Measurements from ENCODE around the gene C12orf57. TPM values are rescaled to one million over a fixed set of nuclear protein-coding genes. Genes with fewer than 3 reads are reported as not detected.

The C12orf57 gene
- polyA plus RNA-seq, 1 donor from 2014 or later: 500 TPM

DNA sequence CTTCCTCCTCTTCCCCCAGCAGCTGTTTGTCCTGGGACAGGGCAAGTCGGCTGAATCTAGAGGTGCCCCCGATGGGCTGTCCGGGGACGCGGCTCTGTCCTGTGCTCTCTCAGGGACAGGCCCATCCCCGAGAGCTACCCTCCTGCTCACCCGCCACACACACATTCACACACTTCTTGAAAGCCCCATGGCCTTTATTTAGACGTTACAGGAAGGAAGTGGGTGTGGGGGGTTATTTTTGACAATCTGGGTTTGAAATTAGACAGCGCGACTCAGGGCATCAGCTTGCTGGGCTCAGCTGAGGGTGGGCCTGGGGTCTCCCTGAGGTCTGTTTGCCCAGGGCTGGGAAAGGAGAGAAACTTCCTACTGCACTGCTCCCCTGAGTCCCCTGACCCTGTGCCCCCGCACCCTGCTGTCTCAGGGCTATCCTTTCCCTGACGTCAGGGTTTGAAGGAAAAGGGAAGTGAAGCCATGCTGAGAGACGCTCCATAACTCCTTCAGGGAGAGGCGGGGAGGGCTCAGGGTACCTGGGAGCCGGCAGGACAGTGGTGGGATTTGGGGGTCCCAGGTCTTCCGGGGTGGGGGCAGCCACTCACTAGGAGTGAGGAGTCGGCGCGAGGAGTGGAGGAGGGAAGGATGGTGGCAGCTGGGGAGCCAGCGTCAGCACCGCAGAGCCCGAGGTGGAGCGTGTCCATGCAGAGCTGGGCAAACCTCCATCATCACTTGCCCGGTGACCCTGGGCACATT, 15.4 kb downstream of the C12orf57 start:
- TF ChIP-seq, protein P1, sequence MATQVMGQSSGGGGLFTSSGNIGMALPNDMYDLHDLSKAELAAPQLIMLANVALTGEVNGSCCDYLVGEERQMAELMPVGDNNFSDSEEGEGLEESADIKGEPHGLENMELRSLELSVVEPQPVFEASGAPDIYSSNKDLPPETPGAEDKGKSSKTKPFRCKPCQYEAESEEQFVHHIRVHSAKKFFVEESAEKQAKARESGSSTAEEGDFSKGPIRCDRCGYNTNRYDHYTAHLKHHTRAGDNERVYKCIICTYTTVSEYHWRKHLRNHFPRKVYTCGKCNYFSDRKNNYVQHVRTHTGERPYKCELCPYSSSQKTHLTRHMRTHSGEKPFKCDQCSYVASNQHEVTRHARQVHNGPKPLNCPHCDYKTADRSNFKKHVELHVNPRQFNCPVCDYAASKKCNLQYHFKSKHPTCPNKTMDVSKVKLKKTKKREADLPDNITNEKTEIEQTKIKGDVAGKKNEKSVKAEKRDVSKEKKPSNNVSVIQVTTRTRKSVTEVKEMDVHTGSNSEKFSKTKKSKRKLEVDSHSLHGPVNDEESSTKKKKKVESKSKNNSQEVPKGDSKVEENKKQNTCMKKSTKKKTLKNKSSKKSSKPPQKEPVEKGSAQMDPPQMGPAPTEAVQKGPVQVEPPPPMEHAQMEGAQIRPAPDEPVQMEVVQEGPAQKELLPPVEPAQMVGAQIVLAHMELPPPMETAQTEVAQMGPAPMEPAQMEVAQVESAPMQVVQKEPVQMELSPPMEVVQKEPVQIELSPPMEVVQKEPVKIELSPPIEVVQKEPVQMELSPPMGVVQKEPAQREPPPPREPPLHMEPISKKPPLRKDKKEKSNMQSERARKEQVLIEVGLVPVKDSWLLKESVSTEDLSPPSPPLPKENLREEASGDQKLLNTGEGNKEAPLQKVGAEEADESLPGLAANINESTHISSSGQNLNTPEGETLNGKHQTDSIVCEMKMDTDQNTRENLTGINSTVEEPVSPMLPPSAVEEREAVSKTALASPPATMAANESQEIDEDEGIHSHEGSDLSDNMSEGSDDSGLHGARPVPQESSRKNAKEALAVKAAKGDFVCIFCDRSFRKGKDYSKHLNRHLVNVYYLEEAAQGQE (IDR thresholded peaks at IDR 0.05; ENCODE audit: borderline replicate concordance): no peak
- TF ChIP-seq EZH2 (IDR thresholded peaks at IDR 0.05; ENCODE audit: borderline replicate concordance, insufficient read depth, low read length, poor library complexity, severe bottlenecking): no peak
- no peak for TF ChIP-seq TAF1 (IDR thresholded peaks at IDR 0.05; ENCODE audit: low read depth)
- TF ChIP-seq MXI1 (conservative IDR thresholded peaks at IDR 0.05; ENCODE audit: poor library complexity, severe bottlenecking): no peak
- TF ChIP-seq SMC3 (conservative IDR thresholded peaks at IDR 0.05; ENCODE audit: poor library complexity): no peak
- no peak for TF ChIP-seq POLR2AphosphoS5 (IDR thresholded peaks at IDR 0.05)
- TF ChIP-seq RAD21 (conservative IDR thresholded peaks at IDR 0.05): no peak
- TF ChIP-seq EP300 (conservative IDR thresholded peaks at IDR 0.05; ENCODE audit: poor library complexity, severe bottlenecking): no peak
- TF ChIP-seq, protein P2, sequence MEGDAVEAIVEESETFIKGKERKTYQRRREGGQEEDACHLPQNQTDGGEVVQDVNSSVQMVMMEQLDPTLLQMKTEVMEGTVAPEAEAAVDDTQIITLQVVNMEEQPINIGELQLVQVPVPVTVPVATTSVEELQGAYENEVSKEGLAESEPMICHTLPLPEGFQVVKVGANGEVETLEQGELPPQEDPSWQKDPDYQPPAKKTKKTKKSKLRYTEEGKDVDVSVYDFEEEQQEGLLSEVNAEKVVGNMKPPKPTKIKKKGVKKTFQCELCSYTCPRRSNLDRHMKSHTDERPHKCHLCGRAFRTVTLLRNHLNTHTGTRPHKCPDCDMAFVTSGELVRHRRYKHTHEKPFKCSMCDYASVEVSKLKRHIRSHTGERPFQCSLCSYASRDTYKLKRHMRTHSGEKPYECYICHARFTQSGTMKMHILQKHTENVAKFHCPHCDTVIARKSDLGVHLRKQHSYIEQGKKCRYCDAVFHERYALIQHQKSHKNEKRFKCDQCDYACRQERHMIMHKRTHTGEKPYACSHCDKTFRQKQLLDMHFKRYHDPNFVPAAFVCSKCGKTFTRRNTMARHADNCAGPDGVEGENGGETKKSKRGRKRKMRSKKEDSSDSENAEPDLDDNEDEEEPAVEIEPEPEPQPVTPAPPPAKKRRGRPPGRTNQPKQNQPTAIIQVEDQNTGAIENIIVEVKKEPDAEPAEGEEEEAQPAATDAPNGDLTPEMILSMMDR (IDR thresholded peaks at IDR 0.05; ENCODE audit: poor library complexity, severe bottlenecking): no peak
- Histone ChIP-seq H3K4me3 (ENCODE audit: low read length) (no peak overlapping the region), H4K20me1 (ENCODE audit: insufficient read depth) (no peaks in the 10 kb centered on the region), H3K4me2 (ENCODE audit: low read length) (no peak overlapping the region), H3K27me3 (ENCODE audit: insufficient read depth, low read depth, low read length) (no peaks in the 10 kb centered on the region), H3K9me3 (ENCODE audit: low read length) (no peaks in the 10 kb centered on the region), H3K27ac (ENCODE audit: low read length) (no peak overlapping the region), H3K9ac (ENCODE audit: low read length) (no peak overlapping the region), H3K9me2 (ENCODE audit: insufficient read depth, low read length) (no peaks in the 10 kb centered on the region), H2AFZ (ENCODE audit: low read depth, low read length) (no peak overlapping the region), H3K36me3 (ENCODE audit: insufficient read depth, low read length) (no peaks in the 10 kb centered on the region), H3F3A (ENCODE audit: insufficient read depth, low read length, poor library complexity, severe bottlenecking) (no peaks in the 10 kb centered on the region), H3K79me2 (replicated peaks; ENCODE audit: insufficient read depth, low read length) (no peaks in the 10 kb centered on the region)

DNA sequence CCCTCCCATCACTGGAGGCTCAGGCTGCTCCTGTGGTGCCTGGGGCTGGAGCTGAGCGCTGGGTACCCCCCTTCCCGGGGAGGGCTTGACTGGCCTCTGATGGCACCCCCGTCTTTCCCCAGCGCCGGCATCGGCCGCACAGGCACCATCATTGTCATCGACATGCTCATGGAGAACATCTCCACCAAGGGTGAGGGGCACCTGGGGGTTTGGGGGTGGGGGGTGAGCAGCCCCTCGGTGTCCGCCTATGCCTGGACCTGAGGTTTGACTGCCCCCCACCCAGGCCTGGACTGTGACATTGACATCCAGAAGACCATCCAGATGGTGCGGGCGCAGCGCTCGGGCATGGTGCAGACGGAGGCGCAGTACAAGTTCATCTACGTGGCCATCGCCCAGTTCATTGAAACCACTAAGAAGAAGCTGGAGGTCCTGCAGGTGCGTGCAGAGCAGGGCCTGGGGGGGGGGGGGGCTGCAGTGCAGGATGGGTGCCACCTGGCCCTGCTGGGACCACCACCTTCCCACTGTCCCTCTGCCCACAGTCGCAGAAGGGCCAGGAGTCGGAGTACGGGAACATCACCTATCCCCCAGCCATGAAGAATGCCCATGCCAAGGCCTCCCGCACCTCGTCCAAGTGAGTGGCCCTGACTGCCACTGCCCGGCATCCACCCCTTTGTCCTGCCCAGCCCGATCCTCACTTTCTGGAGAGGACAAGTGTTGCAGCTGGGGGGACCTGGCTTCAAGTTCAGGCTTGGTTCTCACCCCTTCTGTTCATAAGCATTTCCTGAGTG, 16.2 kb downstream of the C12orf57 start:
- H3F3A ChIP-seq (ENCODE audit: insufficient read depth, low read length, poor library complexity, severe bottlenecking): no peaks in the 10 kb centered on the region
- H4K20me1 ChIP-seq (ENCODE audit: insufficient read depth): no peaks in the 10 kb centered on the region
- H3K9me3 ChIP-seq (ENCODE audit: low read length): no peaks in the 10 kb centered on the region
- H3K4me3 ChIP-seq (ENCODE audit: low read length): no peak overlapping the region
- no peaks in the 10 kb centered on the region for H3K79me2 ChIP-seq (replicated peaks; ENCODE audit: insufficient read depth, low read length)
- no peak for TF ChIP-seq MXI1 (conservative IDR thresholded peaks at IDR 0.05; ENCODE audit: poor library complexity, severe bottlenecking)
- no peak for TF ChIP-seq SMC3 (conservative IDR thresholded peaks at IDR 0.05; ENCODE audit: poor library complexity)
- TF ChIP-seq EZH2 (IDR thresholded peaks at IDR 0.05; ENCODE audit: borderline replicate concordance, insufficient read depth, low read length, poor library complexity, severe bottlenecking): no peak
- TF ChIP-seq POLR2AphosphoS5 (IDR thresholded peaks at IDR 0.05): no peak
- no peak for TF ChIP-seq TAF1 (IDR thresholded peaks at IDR 0.05; ENCODE audit: low read depth)
- no peak for TF ChIP-seq EP300 (conservative IDR thresholded peaks at IDR 0.05; ENCODE audit: poor library complexity, severe bottlenecking)
- TF ChIP-seq RAD21 (conservative IDR thresholded peaks at IDR 0.05): no peak
- TF ChIP-seq, protein P2 (IDR thresholded peaks at IDR 0.05; ENCODE audit: poor library complexity, severe bottlenecking): no peak
- TF ChIP-seq, protein P1 (IDR thresholded peaks at IDR 0.05; ENCODE audit: borderline replicate concordance): no peak
- H3K9me2 ChIP-seq (ENCODE audit: insufficient read depth, low read length): no peaks in the 10 kb centered on the region
- no peak overlapping the region for H3K9ac ChIP-seq (ENCODE audit: low read length)
- no peaks in the 10 kb centered on the region for H3K27me3 ChIP-seq (ENCODE audit: insufficient read depth, low read depth, low read length)
- H3K27ac ChIP-seq (ENCODE audit: low read length): no peak overlapping the region
- no peak overlapping the region for H2AFZ ChIP-seq (ENCODE audit: low read depth, low read length)
- H3K36me3 ChIP-seq (ENCODE audit: insufficient read depth, low read length): no peaks in the 10 kb centered on the region
- no peak overlapping the region for H3K4me2 ChIP-seq (ENCODE audit: low read length)
